ENCODE data around the gene STX11.

STX11 gene

DNA sequence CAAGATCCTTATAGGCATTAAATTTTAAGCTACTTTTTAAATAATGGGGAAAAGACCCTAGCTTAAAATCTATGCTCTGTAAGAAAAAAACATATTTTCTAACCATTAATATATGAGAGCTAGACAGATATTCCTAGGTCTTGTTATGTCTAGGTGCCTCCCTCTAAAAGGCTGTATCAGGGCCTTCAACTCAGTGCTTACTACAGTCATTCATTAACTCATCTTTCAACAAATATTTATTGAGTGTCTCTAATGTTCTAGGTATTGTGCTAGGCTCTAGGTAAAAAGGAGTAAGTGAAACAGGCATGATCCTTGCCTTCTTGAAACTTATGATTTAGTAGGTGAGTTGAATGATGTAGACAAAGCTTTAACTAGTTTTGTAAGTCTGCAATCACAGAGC is 6.4 kb upstream of the STX11 start:
- DNase-seq, result no peak

DNA sequence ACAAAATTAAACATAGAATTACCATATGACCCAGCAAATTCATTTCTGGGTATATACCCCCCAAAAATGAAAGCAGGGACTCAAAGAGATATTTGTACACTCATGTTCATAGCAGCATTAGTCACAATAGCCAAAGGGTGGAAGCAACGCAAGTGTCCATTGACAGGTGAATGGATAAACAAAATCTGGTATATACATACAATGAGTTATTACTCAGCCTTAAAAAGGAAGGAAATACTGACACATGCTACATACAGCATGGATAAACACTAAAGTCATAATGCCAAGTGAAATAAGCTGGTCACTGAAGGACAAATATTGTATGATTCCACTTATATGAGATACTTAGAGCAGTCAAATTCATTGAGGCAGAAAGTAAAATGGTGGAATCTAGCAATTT is 5.3 kb upstream of the STX11 start:
- no peak for DNase-seq

DNA sequence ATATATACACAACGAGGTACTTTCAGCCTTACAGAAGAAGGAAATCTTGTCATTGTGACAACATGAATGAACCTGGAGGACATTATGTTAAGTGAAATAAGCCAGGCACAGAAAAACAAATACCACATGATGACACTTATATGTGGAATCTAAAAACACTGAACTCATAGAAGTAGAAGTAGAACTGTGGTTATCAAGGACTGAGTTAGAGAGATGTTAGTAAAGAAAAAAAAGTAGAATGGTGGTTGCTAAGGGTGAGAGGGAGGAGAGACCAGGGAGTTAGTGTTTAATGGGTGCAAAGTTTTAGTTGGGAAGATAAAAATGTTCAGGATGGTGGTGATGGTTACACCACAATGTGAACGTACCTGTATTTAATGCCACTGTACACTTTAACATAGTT is 4.8 kb upstream of the STX11 start:
- DNase-seq, result no peak

DNA sequence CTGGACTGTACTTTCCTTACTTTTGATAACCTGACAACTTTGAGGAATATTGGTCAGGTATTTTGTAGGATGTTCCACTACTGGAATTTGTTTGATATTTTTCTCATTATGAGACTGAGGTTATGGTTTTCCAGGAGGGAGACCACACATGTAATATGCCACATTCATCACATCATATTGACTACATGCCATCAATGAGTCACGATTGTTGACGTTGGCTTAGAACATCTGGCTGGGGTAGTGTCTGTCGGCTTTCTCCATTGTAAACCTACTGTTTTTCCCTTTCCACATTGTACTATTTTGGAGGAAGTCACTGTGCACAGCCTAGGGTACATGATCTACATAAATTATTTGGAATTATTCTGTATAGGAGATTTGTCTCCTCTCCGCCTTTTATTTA is 1.4 kb upstream of the STX11 start:
- DNase-seq, result no peak

DNA sequence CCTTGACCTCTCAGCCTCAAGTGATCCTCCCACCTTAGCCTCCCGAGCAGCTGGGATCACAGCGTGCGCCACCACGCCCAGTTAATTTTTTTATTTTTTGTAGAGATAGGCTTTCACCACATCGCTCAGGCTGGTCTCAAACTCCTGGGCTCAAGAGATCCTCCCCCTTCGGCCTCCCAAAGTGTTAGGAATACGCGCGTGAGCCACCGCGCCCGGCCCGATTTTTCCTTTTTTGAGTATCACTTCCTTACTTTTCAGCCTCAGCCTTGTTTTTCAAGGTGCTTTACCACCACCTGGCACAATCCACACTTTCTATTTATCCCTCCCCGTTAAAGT is 791 bp upstream of the STX11 start:
- no peak for DNase-seq

DNA sequence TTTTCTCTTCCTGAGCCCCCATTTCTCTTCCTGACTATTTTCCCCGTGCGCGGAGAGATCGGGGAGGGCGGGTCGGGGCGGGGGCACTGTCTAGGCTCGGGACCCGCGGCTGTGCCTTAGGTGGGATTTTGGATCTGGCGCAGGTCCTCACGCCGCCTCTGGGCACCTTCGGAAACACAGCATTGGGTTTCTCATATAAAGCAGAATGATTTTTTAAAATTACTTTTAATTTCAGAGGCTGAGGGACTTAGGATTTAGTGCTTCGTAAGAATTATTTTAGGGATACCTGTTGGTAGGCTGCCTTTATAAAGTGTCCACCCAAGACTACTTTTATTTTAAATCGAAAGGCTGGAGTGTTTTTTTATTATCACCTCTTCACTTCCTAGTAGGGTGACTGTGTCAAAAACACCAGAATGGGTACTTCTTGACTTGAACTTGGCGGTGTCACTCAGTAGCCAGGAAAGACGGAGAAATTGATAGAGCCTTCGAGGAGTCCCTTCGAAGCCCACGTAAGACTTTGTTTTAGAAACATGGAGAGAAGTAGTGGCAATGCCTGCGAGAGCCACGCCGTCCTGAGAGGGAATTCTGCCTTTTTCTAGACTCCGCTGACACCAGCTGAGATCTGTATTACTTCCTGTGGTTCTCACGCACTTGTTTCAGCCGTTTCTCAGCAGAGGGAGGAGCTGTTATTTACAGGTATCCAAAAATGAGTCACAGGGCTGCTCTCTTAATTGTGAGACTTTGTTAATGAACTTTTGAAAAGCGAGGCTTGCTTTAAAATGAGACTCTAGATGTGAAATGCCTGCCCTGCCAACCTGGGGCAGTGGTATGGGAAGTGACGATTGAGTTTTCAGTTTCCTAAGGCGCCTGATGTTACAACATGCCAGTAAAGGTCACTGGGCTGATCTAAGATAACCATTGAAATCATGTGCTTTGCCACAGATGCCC is 667 bp downstream of the STX11 start:
- peak; percentile 92 for DNase-seq

DNA sequence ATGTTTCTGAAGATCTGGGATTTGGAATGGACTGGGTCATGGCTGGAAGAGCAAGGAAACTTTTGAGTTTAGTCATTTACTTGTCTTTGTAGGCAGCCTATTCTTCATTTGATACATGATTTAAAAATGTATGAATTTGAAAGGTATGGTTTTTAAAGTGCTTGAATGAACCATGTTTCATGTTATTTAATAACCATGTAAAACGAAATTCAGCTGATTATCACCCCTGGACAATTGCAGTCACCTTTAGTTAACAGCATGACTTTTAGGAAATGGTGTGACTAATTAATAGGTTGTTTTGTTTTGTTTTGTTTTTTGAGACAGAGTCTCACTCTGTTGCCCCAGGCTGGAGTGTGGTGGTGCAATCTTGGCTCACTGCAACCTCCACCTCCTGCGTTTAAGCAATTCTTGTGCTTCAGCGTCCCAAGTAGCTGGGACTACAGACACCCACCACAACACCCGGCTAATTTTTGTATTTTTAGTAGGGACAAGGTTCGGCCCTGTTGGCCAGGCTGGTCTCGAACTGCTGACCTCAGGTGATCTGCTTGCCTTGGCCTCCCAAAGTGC is 2.1 kb downstream of the STX11 start:
- no peak for DNase-seq

DNA sequence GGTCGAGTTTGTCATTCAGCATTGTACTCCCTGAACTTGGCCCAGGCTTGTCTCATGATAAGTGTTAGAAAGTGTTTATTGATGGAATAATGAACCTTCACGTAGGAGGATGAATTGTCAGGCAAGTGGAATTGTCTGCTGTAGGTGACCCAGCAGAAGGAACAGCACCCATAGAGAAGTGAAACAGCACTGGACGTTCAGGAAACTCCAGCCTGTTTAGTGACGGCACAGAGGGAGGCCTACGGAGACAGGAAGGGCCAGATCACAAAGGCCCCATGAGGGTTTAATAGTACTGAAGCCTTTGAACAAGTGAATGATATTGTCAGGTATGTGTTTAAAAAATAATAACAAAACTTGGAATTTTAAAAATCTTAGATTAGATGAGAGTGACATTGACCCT is 2.9 kb downstream of the STX11 start:
- no peak for DNase-seq

DNA sequence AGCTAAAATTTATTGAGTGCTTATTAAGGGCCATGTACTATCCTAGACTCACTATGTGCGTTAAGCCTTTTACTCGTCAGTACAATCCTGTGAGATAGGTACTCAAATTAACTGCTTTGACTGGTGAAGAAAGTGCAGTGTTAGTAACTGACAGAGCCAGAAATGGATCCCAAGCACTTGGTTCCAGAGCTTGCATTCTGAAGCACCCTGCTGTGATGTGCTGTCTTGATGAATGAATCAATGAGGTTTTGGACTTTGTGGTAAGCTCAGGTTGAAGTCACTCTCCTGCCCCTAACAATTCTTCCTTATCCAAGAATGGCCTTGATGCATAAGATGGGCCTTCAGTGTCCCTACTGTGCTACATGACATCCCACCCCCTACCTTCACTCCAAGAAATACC is 3.7 kb downstream of the STX11 start:
- DNase-seq, result no peak

DNA sequence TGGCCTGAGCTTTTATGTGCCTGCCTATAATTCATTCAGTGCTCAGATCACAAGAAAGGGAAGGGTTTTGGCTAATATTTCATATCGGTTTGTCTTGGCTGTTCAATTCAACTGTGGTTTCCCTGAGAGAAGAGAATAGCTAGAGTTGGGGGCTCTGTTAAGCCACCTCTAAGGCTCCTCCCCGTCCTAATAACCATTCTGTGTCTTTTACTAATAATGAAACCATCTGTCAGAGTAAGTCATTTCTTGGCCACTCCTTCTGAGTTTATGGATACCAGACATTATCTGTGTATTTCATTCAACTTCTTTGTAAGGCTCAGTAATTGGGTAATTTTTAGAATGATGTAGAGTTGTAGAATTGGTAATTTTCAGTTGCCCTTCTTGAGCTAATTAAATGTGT is 5.2 kb downstream of the STX11 start:
- no peak for DNase-seq

DNA sequence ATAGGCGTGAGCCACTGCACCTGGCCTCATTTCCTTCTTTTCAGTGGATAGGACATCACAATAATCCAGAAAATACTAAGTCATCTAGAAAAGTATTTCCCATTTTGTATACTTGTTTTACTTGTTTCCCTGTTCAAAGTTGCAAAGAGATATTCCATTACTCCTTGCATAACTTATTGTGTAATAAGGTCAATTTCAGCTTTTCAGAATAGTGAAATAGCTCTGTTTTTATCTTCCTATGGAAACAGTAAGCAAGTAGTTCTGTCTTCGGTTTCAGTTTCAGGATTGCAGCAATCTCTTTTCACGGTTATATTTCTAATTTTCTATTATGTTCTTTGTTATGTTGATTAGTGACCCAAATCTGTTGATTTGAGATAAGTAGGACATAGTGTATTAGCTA is 6.0 kb downstream of the STX11 start:
- DNase-seq, result peak; percentile 50

DNA sequence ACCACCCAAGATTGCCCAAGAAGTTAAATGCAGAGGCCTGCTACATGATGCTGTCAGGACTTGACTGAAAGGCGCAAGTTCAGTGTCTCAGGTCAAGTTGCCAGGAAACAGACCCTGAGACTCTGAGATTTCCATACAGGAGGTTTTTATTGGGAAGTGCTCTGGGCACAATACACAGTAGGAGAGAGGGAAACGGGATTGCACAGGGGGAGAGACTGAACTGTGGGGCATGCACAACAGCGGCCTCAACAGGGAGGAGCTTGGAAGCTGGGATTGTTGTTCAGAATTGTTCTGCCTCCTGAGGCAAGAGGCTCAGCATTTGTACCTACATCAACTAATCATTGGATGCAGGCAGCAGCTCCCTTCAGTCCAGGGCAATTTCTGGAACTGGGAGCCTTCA is 6.7 kb downstream of the STX11 start:
- DNase-seq, result no peak

DNA sequence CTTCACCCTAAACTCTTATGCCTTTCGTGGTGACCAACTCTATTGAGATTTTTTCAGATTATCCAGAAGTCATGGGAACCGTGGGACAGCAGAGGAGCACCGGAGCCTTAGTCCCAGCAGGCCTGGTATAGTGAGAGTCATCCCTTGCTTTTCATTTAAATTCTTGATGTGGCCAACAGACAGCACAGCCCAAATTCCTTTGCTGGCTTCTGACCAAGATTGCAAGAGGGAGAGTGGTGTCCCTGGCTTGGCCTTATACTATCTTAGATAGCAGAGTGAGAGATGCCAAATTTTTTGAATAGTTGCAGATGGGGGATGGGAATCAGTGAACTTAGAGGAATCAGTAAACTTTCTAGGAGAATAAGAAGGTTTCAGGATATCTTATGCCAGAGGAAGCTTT is 7.8 kb downstream of the STX11 start:
- DNase-seq, result peak; percentile 46

DNA sequence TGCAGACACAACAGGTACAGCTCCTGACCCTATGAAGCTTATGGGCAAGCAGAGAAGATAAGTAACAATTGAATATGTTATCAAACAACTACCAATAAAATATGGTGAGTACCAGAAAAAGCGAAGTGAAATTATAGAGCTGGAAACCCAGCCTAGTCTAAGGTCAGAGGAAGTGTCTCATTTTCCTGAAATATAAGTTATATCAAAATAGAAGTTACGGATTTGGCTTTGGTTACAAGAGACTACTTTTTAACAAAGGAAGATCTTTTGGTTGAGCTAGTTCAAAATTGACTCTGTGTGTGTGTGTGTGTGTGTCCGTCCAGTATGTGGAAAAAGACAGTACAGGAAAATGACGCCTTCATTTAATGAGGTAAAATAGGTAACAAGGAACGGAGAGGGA is 8.9 kb downstream of the STX11 start:
- DNase-seq, result no peak

DNA sequence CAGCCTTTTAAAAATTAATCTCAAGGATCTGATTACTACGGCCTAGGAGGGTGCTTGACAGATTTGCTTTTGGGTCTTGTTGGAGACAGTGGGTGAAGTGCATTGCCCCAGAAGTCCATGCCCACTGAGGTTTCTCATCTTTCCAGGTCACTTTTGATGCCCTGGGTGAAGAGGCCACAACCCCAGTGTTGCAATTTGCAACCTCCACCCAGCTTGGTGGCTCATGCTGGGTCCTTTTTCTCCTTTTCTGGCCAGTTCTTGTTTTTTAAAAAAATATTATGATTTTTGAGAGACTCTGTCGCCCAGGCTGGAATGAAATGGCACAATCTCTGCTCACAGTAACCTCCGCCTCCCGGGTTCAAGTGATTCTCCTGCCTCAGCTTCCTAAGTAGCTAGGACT is 9.4 kb downstream of the STX11 start:
- no peak for DNase-seq

DNA sequence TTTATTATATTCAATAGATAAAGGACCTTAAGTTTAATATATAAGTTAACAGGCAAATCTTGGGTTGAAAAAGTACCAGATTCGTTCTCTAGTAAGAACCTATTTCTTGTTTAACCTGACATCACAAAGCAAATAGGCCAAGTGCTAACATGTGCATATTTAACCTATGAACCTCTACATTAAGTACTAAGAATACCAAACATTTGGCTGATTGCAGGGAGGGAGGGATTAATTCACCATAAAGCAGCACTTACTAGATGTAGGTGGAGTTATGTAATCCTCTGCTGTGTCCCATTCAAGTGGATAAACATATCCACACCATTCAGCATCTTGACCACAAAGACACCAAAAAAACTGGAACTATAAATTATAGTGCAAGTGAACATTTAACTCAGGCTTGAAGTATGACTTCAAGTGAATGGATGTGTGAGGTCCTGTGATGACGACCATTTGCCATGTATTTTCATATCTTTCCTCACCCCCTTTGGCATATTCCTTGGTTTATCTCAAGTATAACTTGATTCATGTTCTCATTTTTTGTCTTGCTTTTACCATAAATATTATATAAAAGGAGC is 10.2 kb downstream of the STX11 start:
- peak; percentile 38 for DNase-seq

DNA sequence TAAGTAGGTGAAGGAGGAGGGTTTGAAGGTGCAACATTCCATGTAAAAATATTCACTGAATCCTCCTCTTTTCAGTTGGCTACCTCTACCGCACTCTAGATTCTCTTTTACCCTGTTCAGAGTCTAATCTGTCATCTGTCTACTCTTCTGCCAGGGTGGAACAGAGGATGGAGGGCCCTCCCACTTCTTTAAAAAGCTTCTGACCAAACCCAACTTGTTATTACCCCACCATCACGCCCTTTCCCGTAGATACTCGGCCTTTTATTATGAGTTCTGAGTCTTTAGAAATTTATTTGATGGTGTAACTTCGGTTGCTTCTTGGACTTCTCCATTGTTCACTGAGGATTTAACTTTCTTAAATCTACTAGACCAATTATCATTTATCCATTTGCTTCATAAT is 11.7 kb downstream of the STX11 start:
- no peak for DNase-seq

DNA sequence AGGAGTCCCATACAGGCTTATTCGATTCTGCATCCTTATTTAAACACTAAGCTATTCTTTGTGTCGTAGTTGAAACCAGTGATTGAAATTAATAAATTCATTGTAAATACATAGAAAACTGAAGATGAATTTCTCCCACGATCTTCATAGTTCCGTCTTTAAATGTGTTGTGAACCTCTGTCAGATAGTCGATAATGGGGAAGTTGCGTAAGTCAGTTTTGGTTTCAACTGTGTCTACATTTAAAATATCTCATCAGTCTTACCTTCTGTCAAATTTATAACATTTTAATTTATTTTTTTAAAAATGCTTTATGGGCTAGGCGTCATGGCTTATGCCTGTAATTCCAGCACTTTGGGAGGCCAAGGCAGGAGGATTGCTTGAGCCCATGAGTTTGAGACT is 12.7 kb downstream of the STX11 start:
- peak; percentile 73 for DNase-seq

DNA sequence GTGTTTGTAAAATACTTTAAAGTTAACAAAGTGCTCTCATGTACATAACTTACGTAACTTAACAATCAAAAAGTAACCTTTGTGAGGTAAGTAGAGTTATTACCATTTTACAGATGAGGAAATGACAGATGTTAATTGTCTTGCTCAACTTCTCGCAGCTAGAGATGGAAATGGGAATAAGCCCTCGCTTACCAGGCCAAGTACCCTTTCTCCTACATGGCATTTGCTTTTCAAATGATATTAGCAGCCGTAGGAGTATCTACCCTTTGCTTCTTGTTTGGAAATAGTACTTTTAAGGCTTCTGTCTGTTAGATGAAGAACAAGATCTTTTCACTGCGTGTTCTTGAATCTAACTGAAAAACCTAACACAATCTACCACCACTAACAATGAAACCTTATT is 15.5 kb downstream of the STX11 start:
- DNase-seq, result no peak

DNA sequence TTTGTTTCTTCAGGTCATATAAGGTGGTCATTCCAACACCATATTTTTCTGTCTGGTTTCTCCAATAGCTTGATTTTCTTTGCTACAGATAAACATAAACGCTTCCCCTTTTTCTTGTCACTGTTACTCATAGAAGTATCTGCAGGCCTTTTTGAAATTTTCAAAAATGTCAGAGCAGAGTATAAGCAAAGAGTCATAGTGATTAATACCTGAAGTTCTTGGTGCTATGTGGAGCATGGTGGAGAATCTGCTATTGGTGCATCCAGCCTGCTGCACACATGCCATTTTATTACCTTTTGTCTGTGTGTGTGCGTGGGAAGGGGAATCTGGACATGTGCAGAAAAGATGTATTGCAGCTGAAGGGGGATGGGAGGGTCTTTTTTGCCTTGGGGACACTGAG is 19.7 kb downstream of the STX11 start:
- no peak for DNase-seq

DNA sequence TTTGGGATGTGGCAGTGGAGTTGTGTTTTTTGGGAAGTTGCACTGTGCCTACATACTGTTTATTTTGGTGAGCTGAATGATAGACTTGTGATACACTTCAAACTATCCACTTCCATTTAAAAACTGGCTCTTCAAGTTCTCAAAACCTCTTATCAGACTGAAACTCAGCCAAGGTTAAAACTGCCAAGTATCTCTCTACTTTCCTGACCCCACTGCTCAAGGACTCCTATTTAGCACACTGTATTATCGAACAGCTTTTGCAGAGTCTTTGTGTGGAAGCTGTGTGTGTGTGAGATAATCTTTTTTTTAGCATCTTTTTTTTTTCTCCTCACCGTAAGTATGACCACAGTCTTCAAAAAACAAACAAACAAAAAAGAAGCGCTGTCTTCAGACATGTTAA is 21.1 kb downstream of the STX11 start:
- DNase-seq, result no peak

DNA sequence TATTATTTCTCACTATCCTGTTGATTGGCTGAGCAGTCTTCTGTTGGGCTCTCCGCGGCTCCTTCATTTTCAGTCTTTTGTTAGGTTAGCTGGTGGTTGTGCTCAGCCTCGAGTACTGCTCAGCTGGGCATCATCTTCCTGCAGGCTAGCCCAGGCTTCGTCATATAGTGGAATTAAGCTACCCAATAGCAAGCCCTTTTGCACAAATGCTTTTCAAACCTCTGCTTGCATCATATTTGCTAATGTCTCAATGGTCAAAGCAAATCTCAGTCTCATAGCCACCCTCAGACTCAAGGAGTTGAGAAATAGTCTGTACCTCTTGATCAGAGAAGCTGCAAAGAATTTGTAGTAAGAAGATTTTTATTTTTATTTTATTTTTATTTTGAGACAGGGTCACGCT is 23.7 kb downstream of the STX11 start:
- no peak for DNase-seq

DNA sequence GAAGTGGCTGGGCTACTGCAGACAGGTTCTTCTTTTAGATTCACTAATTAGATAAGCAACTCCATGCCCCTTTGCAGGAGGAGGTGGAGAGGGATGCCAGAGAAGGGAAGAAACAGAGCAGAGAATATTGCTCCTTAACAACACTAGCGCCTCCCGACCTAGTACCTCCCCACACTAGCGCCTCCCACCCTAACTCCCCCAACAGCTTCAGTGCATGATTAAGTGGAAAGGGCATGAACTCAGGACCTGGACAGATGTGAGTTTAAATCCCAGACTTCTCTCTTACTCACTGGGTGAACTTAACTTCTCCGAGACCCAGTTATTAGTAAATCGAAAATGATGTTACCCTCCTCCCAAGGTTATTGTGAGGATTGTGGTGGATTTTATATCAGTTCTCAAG is 25.7 kb downstream of the STX11 start:
- DNase-seq, result no peak

DNA sequence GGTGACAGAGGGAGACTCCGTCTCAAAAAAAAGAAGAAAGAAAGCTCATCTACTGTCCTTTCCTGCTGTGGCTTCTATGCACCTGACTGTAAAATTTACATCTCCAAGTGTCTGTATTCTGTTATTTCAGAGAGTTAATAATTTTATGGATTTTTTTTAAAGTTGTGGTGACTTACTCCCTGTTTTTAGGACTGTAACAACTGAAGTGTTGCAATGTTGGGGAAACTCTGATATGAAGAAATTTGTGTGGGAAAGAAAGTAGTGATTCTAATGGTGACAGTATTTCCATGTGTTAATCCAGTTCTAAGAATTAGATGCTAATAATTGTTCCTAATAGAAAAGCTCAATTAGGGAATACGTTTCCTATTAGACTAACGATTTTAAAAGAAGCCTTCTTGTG is 27.4 kb downstream of the STX11 start:
- DNase-seq, result no peak

DNA sequence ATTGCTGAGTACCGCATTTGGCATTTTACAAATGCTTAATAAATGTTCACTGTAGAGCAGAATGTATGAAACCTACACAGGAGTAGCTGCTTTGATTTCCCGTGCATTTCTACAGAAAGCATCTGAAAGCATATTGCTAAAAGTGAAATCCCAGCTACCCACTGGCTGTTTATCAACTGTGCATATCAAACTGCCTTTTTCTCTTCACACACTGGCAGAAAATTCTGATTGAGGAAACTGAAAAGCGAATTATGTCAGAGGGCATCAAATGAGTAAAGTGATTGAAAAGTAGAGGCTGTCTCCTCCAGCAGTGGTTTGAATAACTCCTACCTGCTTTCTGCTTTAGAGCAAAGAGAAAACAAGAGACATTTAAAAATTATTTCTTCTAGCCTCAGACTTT is 28.0 kb downstream of the STX11 start:
- no peak for DNase-seq

Data from OCI-M1 (cell line).